HCEC 1CT (cell line): ENCODE results near the gene EGF.

ENCODE experiments used
- DNase-seq: peaks from one replicate; pipeline ENCODE4 v3.0.0-alpha.2; 2017

EGF gene

DNA sequence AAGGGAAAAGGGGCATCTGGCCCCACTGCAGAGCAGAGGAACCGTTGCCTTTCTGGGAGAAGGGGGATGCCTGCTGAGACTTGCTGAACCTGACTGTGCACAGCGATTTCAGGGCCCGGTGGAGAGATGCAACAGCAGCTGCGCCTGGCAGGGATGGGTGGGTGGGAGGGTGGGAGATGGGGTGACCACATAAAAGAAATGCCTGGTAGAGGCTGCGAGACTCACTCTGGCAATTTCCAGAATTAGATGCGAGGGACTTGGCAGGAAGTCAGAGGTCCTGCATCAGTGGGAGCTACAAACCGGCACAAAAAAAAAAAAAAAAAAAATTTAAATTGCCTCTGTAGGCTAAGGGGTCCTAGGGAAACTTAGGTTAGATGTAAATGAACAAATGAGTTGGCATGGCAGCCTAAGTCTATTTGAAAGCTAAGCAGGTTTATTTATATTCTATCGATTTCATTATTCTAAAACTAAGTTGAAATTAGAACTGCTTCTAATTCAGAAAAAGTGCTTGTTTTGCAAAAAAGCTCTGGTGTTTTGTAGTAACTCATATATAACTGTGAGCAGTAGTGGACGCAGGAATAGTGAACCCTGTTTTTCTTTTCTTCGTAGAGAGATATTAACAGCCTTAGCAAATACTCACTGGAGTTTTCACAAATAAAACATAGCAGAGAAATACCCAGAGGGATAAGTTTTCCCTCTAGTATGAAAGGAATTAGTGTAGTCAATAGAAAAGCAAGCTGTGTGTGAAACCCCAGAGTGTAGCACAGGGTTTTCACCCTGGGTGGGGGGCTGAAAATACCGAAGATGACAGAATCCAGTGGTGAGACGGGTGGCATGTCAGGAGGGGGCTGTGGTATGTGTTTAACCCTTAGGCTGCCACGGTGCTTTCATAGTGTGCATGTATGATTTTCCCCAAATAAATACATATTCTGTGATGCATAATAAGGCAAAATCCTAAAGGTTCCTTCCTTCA, 130.1 kb downstream of the EGF start:
- DNase-seq = no peak

DNA sequence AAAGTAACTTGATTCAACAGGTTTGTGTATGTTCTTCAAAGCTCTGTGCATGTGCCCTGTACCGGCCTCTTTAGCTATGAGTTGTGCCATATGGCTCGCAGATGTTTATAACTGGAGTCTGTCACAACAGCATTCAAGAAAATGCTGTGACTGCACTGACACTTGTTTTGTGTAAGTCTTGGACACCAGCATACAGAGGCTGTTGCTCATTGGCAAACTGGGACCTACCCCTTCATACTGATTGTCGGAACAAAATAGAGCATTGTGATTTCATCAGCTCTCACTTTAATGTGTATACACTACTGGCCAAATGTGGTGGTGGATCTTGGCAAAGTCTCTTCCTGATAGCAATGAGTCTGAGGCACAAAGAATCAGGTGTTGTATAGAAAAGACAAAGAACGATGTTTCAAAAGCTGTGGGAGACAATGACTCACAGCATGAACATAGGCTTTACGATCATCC, 133.9 kb downstream of the EGF start:
- DNase-seq = no peak

DNA sequence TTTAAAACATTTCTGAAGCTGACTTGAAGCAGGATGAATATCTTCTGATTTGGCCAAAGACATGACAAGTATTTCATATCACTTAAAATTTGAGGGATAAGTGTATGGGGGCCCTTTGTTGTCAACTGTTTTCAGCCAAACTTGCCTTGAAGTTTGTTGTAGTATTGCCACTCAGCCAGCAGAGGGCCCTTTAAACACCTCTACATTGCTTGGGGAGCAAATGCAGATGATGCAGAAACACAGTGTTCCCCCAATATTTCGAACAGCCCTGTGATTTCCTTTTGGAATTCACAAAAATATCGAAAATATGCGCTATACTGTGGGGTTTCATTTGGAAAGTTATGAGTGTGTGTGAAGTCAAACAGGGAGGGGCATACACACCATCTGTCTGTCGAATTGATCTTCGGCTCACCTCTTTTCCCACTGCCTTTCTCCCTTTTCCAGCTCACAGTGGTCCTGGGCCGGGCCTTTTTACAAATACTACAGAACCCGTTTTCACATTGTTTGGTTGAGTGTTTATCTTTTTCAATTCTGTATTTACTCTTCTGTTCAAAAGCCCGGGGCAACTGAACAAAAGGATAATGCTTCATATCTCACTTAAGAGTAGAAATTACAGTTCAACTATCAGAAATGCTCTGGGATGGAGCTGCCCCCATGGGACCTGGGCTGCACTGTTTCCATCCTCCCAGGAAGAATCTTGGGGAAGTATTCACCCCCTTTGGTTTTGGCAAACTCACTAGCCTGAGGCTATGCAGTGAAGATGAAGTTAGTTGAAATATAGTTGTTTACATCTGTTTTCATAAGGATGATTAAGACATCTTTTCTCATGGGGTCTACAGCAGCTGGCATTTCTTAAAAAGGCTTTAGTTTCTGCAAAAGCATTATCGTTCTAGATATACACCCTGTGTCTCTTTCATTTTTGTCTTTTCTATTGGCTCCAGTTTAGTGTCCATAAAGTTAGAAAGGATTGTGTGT, 137.6 kb downstream of the EGF start:
- DNase-seq = peak; percentile 4

DNA sequence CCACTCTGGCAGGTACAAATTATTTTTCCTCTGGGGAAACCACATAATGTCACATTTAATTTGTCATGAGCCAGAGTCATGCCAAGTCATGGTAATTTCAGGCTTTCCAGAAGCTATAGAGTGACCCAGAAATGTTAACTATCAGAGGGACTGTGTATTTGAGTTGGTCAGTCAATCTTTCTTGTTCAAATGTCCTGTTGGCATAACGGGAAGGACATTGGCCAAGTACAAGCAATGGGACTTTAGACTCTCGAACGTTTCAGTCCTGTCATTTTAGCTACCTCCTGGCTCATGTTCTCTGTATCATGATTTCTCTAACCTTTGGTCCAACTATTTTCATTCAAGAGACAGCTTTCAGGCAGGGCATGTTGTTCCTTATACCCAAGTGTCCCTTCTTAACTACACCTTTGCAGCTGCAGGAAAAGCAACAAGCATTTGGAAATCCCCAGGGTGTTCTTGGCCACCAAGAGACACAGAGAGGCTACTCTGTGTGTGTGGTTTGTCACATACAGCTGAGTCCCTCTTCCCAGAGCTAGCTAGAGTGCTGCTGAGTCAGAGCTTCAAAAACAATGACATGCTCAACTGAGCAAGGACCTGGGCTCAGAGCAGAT, 142.6 kb downstream of the EGF start:
- no peak for DNase-seq

DNA sequence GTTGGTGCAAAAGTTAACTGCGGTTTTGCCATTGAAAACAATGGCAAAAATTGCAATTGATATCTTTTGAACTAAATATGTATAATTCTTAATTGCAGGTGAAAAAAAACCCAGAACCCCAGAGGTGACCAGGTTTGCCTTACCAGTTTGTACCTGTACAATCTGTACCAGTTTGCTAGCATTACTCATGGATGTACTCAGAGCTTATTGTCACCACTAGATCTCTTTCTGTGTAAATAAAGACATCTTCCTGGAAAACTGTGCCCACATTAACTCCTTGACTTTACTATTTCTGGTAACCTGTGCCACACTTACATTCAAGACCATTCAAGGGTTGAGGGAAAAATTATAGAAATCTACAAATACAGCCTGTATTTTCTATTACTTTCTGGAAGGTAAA, 146.0 kb downstream of the EGF start:
- DNase-seq = no peak

DNA sequence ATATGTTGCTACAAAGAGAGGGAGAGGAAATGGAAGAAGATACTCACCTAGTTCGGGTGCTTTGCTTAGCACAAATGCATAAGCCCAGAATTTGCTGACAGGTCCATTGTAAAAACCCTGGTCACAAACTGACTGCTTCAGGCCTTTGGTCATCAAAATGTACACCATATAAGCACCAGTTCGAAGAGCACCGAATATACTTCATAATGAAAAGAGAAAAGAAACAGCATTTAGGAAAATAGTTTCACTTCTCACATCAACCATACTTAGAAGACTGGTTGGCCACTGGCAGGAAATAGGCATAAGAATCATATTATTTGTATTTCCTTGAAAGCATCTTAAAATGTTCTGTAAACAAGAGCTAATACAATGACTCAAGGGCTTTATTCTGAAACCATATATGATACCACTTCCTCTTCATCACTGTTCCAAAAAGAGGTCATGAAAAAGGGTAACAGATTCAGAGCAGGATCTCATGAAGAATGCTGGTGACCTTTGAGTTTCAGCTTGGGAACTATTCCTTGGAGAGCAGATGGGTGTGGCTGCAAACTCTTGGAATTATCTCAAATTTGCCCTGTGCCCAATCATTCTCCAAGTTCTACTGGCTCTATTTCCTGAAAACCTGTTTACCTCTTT, 147.0 kb downstream of the EGF start:
- DNase-seq = peak; percentile 54

DNA sequence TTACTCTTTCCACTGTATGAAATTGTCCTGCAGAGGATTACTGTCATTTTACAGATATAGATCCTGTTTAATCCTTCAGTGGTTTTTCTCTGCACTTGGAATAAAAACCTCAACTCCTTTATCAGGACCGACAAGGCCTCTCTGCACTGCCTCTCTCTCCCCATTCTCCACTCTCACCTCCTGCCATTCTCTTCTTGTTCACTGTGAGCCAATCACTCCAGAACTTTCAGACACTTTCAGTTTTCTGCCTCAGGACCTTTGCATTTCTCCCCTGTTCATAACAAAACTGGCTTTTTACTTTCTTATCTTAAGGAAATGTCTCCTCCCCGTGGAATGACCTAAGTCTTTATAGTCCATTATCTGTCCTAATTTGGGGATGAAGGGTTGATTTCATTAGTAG, 148.4 kb downstream of the EGF start:
- DNase-seq = no peak
